DMS 273 (cell line): Measurements from ENCODE around the gene COL5A2.

ENCODE experiments used
- DNase-seq: peaks from one replicate; lab custom pipeline; 2025; ENCODE audit not compliant: unreplicated experiment; lab: John Stamatoyannopoulos, UW

The COL5A2 gene

GRCh38 chr2:189104934-189105333 lies 74.6 kb downstream of the COL5A2 start:
- no peak for DNase-seq

GRCh38 chr2:189102735-189103134 lies 76.8 kb downstream of the COL5A2 start:
- no peak for DNase-seq

- no peak for DNase-seq
These were observed 81.6 kb downstream of the COL5A2 start for GRCh38 chr2:189097934-189098333.

- no peak for DNase-seq
These were observed 82.7 kb downstream of the COL5A2 start for GRCh38 chr2:189096769-189097447.

GRCh38 chr2:189095101-189095500 lies 84.5 kb downstream of the COL5A2 start:
- DNase-seq: peak; percentile 5

- DNase-seq: no peak
These were observed 86.6 kb downstream of the COL5A2 start for GRCh38 chr2:189092936-189093335.

- no peak for DNase-seq
These were observed 88.3 kb downstream of the COL5A2 start for GRCh38 chr2:189091253-189091652.

- no peak for DNase-seq
These were observed 90.9 kb downstream of the COL5A2 start for GRCh38 chr2:189088591-189089205.

GRCh38 chr2:189086710-189087109 lies 92.9 kb downstream of the COL5A2 start:
- no peak for DNase-seq

- no peak for DNase-seq
These were observed 93.3 kb downstream of the COL5A2 start for GRCh38 chr2:189086250-189086649.

- no peak for DNase-seq
These were observed 96.0 kb downstream of the COL5A2 start for GRCh38 chr2:189083606-189084005.

- no peak for DNase-seq
These were observed 96.5 kb downstream of the COL5A2 start for GRCh38 chr2:189083106-189083505.

GRCh38 chr2:189082376-189082975 lies 97.1 kb downstream of the COL5A2 start:
- peak; percentile 18 for DNase-seq

GRCh38 chr2:189076572-189076971 lies 103.0 kb downstream of the COL5A2 start:
- DNase-seq: no peak

- DNase-seq: no peak
These were observed 103.4 kb downstream of the COL5A2 start for GRCh38 chr2:189076120-189076519.

GRCh38 chr2:189074506-189074905 lies 105.1 kb downstream of the COL5A2 start:
- no peak for DNase-seq

GRCh38 chr2:189072036-189072435 lies 107.5 kb downstream of the COL5A2 start:
- no peak for DNase-seq

- DNase-seq: no peak
These were observed 109.5 kb downstream of the COL5A2 start for GRCh38 chr2:189069855-189070619.

GRCh38 chr2:189066037-189066436 lies 113.5 kb downstream of the COL5A2 start:
- no peak for DNase-seq

- DNase-seq: no peak
These were observed 119.4 kb downstream of the COL5A2 start for GRCh38 chr2:189060096-189060642.

- DNase-seq: no peak
These were observed 122.2 kb downstream of the COL5A2 start for GRCh38 chr2:189057316-189057715.
